ENCODE measurements around the gene CCSER2.

The CCSER2 gene

GRCh38 chr10:84415539-84416244 is 87.3 kb downstream of the CCSER2 start:
- DNase-seq (ENCODE audit: low read depth), result peak; percentile 12
- no peak overlapping the region for H3K4me3 ChIP-seq (ENCODE audit: low read depth, low read length)
- no peak for TF ChIP-seq POLR2A (IDR thresholded peaks at IDR 0.05; ENCODE audit: extremely low read depth, insufficient read length)
- no peak for TF ChIP-seq MAX (IDR thresholded peaks at IDR 0.05; ENCODE audit: low read depth, low read length)
- no peak for TF ChIP-seq CTCF (IDR thresholded peaks at IDR 0.05; ENCODE audit: low read depth, low read length)
- TF ChIP-seq MYC (IDR thresholded peaks at IDR 0.05; ENCODE audit: low read depth, low read length), result no peak

GRCh38 chr10:84416245-84416555 is 87.8 kb downstream of the CCSER2 start:
- TF ChIP-seq POLR2A (IDR thresholded peaks at IDR 0.05; ENCODE audit: extremely low read depth, insufficient read length) (no peak), CTCF (IDR thresholded peaks at IDR 0.05; ENCODE audit: low read depth, low read length) (no peak), MYC (IDR thresholded peaks at IDR 0.05; ENCODE audit: low read depth, low read length) (no peak), MAX (IDR thresholded peaks at IDR 0.05; ENCODE audit: low read depth, low read length) (no peak)
- DNase-seq (ENCODE audit: low read depth), result no peak

GRCh38 chr10:84423719-84424118 is 95.3 kb downstream of the CCSER2 start:
- DNase-seq (ENCODE audit: low read depth), result no peak
- no peak overlapping the region for H3K4me3 ChIP-seq (ENCODE audit: low read depth, low read length)
- TF ChIP-seq CTCF (IDR thresholded peaks at IDR 0.05; ENCODE audit: low read depth, low read length), result no peak
- no peak for TF ChIP-seq MAX (IDR thresholded peaks at IDR 0.05; ENCODE audit: low read depth, low read length)
- TF ChIP-seq MYC (IDR thresholded peaks at IDR 0.05; ENCODE audit: low read depth, low read length), result no peak
- TF ChIP-seq POLR2A (IDR thresholded peaks at IDR 0.05; ENCODE audit: extremely low read depth, insufficient read length), result no peak

More at GRCh38 chr10:84416245-84416555, 87.8 kb downstream of the CCSER2 start:
- H3K4me3 ChIP-seq (ENCODE audit: low read depth, low read length), result no peak overlapping the region

- TF ChIP-seq POLR2A (IDR thresholded peaks at IDR 0.05; ENCODE audit: extremely low read depth, insufficient read length), result no peak
- TF ChIP-seq MAX (IDR thresholded peaks at IDR 0.05; ENCODE audit: low read depth, low read length), result no peak
- no peak for TF ChIP-seq CTCF (IDR thresholded peaks at IDR 0.05; ENCODE audit: low read depth, low read length)
- no peak for TF ChIP-seq MYC (IDR thresholded peaks at IDR 0.05; ENCODE audit: low read depth, low read length)
- peak; percentile 11 for DNase-seq (ENCODE audit: low read depth)
- H3K4me3 ChIP-seq (ENCODE audit: low read depth, low read length), result no peak overlapping the region
Observed at GRCh38 chr10:84424731-84425167, 96.4 kb downstream of the CCSER2 start.

- no peak for TF ChIP-seq CTCF (IDR thresholded peaks at IDR 0.05; ENCODE audit: low read depth, low read length)
- TF ChIP-seq MYC (IDR thresholded peaks at IDR 0.05; ENCODE audit: low read depth, low read length), result no peak
- no peak for TF ChIP-seq MAX (IDR thresholded peaks at IDR 0.05; ENCODE audit: low read depth, low read length)
- no peak for TF ChIP-seq POLR2A (IDR thresholded peaks at IDR 0.05; ENCODE audit: extremely low read depth, insufficient read length)
- no peak overlapping the region for H3K4me3 ChIP-seq (ENCODE audit: low read depth, low read length)
- no peak for DNase-seq (ENCODE audit: low read depth)
Observed at GRCh38 chr10:84427903-84428650, 99.7 kb downstream of the CCSER2 start.

All from NB4 (cell line).